Measurements from ENCODE around the gene NCS1.

The NCS1 gene

DNA sequence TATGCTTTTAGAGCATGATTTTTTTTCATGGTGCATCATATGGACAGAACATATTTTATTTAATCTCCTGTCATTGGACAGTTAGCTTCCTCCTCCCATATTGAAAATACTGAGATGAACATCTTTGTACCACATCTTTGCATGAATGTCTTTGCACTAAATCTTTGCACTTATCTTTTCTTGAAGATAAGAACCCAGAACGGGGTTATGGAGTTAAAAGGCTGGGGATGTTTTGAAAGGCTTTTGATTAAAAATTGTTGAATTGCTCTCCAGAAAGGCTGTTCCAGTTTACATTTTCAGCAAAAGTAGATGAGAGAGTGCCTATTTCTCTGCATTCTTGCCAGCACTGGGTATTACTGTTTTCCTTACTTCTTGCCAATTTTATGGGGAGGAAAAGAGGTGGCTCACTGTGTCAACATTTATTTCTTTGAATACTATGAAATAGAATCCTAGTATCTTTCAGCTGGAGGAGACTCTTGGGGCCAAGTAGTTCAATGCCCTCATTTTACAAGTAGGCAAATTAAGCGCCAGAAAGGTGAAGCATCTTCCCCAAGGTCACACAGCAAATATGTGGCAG, 7.2 kb downstream of the NCS1 start:
- Histone ChIP-seq H3K36me3 (ENCODE audit: insufficient read depth, low read depth, low read length) (no peaks in the 10 kb centered on the region), H3K9ac (ENCODE audit: low read depth, low read length) (no peak overlapping the region), H3K4me3 (ENCODE audit: low read length) (no peak overlapping the region), H3K27me3 (ENCODE audit: insufficient read depth, low read length) (no peaks in the 10 kb centered on the region), H3K27ac (ENCODE audit: low read length) (no peak overlapping the region), H3K9me3 (ENCODE audit: insufficient read depth, low read depth, low read length) (no peaks in the 10 kb centered on the region), H3K4me1 (ENCODE audit: insufficient read depth, low read length) (no peaks in the 10 kb centered on the region)

- Histone ChIP-seq H3K27ac (ENCODE audit: low read length) (no peak overlapping the region), H3K27me3 (ENCODE audit: insufficient read depth, low read length) (no peaks in the 10 kb centered on the region), H3K4me3 (ENCODE audit: low read length) (no peak overlapping the region), H3K9me3 (ENCODE audit: insufficient read depth, low read depth, low read length) (no peaks in the 10 kb centered on the region), H3K9ac (ENCODE audit: low read depth, low read length) (no peak overlapping the region), H3K36me3 (ENCODE audit: insufficient read depth, low read depth, low read length) (no peaks in the 10 kb centered on the region), H3K4me1 (ENCODE audit: insufficient read depth, low read length) (peaks cover 7% of the 10 kb centered on the region; the same call in 1 of the 2 replicates)
These were observed 8.3 kb downstream of the NCS1 start for GRCh38 chr9:130180516-130180915.

DNA sequence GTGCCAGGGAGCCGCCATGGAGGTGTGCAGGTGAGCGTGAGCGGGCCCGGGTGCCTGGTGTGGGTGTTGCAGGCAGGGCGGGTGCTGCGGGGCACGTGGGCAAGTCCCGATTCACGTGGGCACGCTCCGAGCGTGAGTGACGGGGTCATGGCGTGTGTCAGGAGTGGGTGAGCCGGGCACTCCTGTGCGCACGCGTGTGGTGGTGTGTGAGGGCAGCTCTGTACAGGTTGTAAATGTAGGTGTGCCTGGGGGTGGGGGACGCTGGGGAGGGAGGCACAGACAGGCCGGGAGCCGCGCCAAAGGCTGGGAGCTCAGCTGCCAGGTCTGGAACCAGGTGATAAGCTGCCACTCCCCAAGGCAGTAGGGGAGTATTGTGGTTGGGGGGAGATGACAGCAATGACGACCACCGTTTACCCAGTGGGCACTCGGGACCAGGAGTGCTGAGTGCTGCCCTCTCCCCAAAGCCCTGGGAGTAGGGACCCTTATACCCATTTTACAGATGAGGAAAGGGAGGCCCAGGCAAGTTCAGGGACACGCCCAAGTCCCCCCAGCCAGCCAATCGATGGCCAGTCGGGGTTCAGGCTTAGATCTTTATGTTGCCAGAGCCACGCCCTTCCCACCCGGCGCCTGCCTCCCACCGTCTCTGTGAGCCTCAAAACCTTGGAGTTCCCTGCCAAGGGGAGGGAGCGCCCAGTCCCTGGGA, 9.6 kb downstream of the NCS1 start:
- Histone ChIP-seq H3K9me3 (ENCODE audit: insufficient read depth, low read depth, low read length) (no peaks in the 10 kb centered on the region), H3K4me3 (ENCODE audit: low read length) (no peak overlapping the region), H3K27me3 (ENCODE audit: insufficient read depth, low read length) (no peaks in the 10 kb centered on the region), H3K4me1 (ENCODE audit: insufficient read depth, low read length) (peaks cover 12% of the 10 kb centered on the region; the same call in 1 of the 2 replicates), H3K27ac (ENCODE audit: low read length) (no peak overlapping the region), H3K9ac (ENCODE audit: low read depth, low read length) (no peak overlapping the region), H3K36me3 (ENCODE audit: insufficient read depth, low read depth, low read length) (no peaks in the 10 kb centered on the region)

DNA sequence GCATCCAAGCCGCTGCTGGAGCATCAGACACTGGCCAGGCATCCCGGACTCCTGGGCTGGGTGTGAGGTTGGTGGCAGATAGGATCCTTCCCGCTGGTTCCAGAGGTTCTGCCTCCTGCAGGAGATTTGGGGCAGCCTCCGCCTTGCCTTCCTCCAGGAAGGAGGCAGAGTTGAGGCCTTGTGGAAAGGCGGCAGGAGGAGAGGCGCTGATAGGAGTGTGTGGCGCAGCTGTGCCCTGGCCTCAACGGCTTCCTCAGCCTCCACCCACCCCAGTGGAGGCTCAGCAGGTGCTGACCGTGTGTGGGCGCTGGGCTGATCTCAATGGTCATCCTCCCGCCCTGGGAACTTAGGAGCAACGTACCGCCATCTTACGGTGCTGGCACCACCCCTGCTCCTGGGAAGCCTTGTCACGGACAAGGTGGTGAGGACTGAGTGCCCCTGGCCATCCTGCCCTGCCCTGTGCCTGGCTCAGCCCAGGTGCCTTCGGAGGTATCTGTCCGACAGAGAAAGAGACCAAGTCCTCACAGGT, 10.2 kb downstream of the NCS1 start:
- Histone ChIP-seq H3K36me3 (ENCODE audit: insufficient read depth, low read depth, low read length) (no peaks in the 10 kb centered on the region), H3K9ac (ENCODE audit: low read depth, low read length) (no peak overlapping the region), H3K27me3 (ENCODE audit: insufficient read depth, low read length) (no peaks in the 10 kb centered on the region), H3K4me1 (ENCODE audit: insufficient read depth, low read length) (peaks cover 13% of the 10 kb centered on the region; the same call in 1 of the 2 replicates), H3K9me3 (ENCODE audit: insufficient read depth, low read depth, low read length) (no peaks in the 10 kb centered on the region), H3K4me3 (ENCODE audit: low read length) (no peak overlapping the region), H3K27ac (ENCODE audit: low read length) (no peak overlapping the region)

GRCh38 chr9:130183133-130183762, 11.0 kb downstream of the NCS1 start:
- Histone ChIP-seq H3K9me3 (ENCODE audit: insufficient read depth, low read depth, low read length) (no peaks in the 10 kb centered on the region), H3K4me3 (ENCODE audit: low read length) (no peak overlapping the region), H3K27me3 (ENCODE audit: insufficient read depth, low read length) (no peaks in the 10 kb centered on the region), H3K27ac (ENCODE audit: low read length) (no peak overlapping the region), H3K36me3 (ENCODE audit: insufficient read depth, low read depth, low read length) (no peaks in the 10 kb centered on the region), H3K4me1 (ENCODE audit: insufficient read depth, low read length) (peaks cover 16% of the 10 kb centered on the region; the same call in 1 of the 2 replicates), H3K9ac (ENCODE audit: low read depth, low read length) (peak overlapping the region; percentile 41; the same call in 1 of the 2 replicates)

- H3K27ac ChIP-seq (ENCODE audit: low read length) = peak overlapping the region; percentile 74
- no peak overlapping the region for H3K4me3 ChIP-seq (ENCODE audit: low read length)
- peak overlapping the region; percentile 48; the same call in 1 of the 2 replicates for H3K9ac ChIP-seq (ENCODE audit: low read depth, low read length)
- no peaks in the 10 kb centered on the region for H3K27me3 ChIP-seq (ENCODE audit: insufficient read depth, low read length)
- H3K9me3 ChIP-seq (ENCODE audit: insufficient read depth, low read depth, low read length) = no peaks in the 10 kb centered on the region
- peaks cover 16% of the 10 kb centered on the region; the same call in 1 of the 2 replicates for H3K4me1 ChIP-seq (ENCODE audit: insufficient read depth, low read length)
- no peaks in the 10 kb centered on the region for H3K36me3 ChIP-seq (ENCODE audit: insufficient read depth, low read depth, low read length)
These were observed 12.8 kb downstream of the NCS1 start for GRCh38 chr9:130185017-130185416.

- Histone ChIP-seq H3K27me3 (ENCODE audit: insufficient read depth, low read length) (no peaks in the 10 kb centered on the region), H3K4me3 (ENCODE audit: low read length) (peak overlapping the region; percentile 18; the same call in 1 of the 2 replicates), H3K9ac (ENCODE audit: low read depth, low read length) (peak overlapping the region; percentile 48; the same call in 1 of the 2 replicates), H3K9me3 (ENCODE audit: insufficient read depth, low read depth, low read length) (no peaks in the 10 kb centered on the region), H3K27ac (ENCODE audit: low read length) (peak overlapping the region; percentile 74), H3K4me1 (ENCODE audit: insufficient read depth, low read length) (peaks cover 16% of the 10 kb centered on the region; the same call in 1 of the 2 replicates), H3K36me3 (ENCODE audit: insufficient read depth, low read depth, low read length) (no peaks in the 10 kb centered on the region)
These were observed 13.4 kb downstream of the NCS1 start for GRCh38 chr9:130185490-130186031.

DNA sequence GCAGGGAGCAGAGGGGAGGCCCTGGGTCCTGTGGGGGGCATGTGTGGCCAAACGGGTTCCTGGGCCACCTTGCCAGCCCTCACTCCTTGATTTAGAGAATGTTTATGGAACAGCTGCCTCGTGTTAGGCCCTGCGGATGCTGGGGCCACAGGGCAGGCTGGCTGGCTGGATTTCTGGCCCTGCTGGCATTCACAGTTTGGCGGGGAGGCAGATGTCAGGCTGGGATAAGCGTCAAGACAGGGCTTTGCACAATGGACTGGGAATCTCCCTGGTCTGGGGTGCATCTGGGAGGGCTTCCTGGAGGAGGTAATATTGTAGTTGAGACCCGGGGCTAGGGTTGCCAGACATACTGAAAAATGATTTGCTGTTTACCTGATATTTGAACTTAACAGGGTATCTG, 13.8 kb downstream of the NCS1 start:
- Histone ChIP-seq H3K4me3 (ENCODE audit: low read length) (no peak overlapping the region), H3K27me3 (ENCODE audit: insufficient read depth, low read length) (no peaks in the 10 kb centered on the region), H3K36me3 (ENCODE audit: insufficient read depth, low read depth, low read length) (no peaks in the 10 kb centered on the region), H3K27ac (ENCODE audit: low read length) (peak overlapping the region; percentile 74), H3K4me1 (ENCODE audit: insufficient read depth, low read length) (peaks cover 16% of the 10 kb centered on the region; the same call in 1 of the 2 replicates), H3K9ac (ENCODE audit: low read depth, low read length) (no peak overlapping the region; the same call in 1 of the 2 replicates), H3K9me3 (ENCODE audit: insufficient read depth, low read depth, low read length) (no peaks in the 10 kb centered on the region)

- peaks cover 16% of the 10 kb centered on the region; the same call in 1 of the 2 replicates for H3K4me1 ChIP-seq (ENCODE audit: insufficient read depth, low read length)
- no peaks in the 10 kb centered on the region for H3K36me3 ChIP-seq (ENCODE audit: insufficient read depth, low read depth, low read length)
- no peaks in the 10 kb centered on the region for H3K27me3 ChIP-seq (ENCODE audit: insufficient read depth, low read length)
- no peak overlapping the region for H3K4me3 ChIP-seq (ENCODE audit: low read length)
- H3K27ac ChIP-seq (ENCODE audit: low read length) = no peak overlapping the region
- H3K9me3 ChIP-seq (ENCODE audit: insufficient read depth, low read depth, low read length) = no peaks in the 10 kb centered on the region
- H3K9ac ChIP-seq (ENCODE audit: low read depth, low read length) = no peak overlapping the region
These were observed 14.8 kb downstream of the NCS1 start for GRCh38 chr9:130186839-130187522.

DNA sequence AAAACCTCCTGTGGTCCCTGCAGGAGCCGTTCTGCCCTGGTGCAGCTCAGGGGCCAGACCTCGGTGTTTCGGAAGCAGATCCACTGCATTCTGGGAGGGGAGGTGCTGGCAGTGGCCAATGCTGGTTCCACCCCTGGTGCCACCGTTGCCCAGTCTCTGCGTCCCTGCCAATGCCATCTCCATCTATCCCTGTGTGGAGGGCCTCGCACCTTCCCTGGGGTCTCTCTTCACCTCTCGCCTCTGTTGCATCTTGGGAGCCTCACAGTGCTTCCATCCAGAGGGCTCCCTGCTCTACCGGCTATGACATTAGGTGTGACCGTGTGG, 15.3 kb downstream of the NCS1 start:
- H3K9ac ChIP-seq (ENCODE audit: low read depth, low read length) = no peak overlapping the region
- H3K4me3 ChIP-seq (ENCODE audit: low read length) = no peak overlapping the region; the same call in 1 of the 2 replicates
- H3K4me1 ChIP-seq (ENCODE audit: insufficient read depth, low read length) = peaks cover 16% of the 10 kb centered on the region; the same call in 1 of the 2 replicates
- no peak overlapping the region for H3K27ac ChIP-seq (ENCODE audit: low read length)
- H3K27me3 ChIP-seq (ENCODE audit: insufficient read depth, low read length) = no peaks in the 10 kb centered on the region
- no peaks in the 10 kb centered on the region for H3K9me3 ChIP-seq (ENCODE audit: insufficient read depth, low read depth, low read length)
- H3K36me3 ChIP-seq (ENCODE audit: insufficient read depth, low read depth, low read length) = no peaks in the 10 kb centered on the region

DNA sequence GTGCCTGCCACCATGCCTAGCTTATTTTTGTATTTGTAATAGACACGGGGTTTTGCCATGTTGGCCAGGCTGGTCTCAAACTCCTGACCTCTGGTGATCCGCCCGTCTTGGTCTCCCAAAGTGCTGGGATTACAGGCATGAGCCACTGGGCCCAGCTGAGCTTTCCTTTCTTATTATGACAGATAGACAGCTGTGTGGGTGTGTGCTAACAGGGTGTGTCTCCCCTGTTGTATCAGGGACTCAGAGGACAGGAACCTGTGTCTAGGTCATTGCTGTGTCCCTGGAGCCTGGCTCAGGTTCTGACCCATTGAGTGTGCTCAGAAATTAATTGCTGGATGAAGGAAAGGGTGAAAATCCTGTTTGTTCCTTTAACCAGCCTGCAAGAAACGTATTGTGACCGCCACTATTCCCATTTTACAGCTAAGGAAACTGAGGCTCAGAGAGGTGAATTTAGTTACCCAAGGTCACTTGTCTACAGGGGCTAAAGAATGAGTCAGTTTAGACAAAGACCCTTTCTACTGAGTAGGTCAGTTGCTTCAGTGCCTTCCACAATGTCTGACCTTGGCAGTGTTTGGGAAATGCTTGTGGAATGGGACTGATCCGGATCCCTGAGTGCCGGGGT, 16.8 kb downstream of the NCS1 start:
- no peak overlapping the region for H3K9ac ChIP-seq (ENCODE audit: low read depth, low read length)
- peaks cover 20% of the 10 kb centered on the region; the same call in 1 of the 2 replicates for H3K4me1 ChIP-seq (ENCODE audit: insufficient read depth, low read length)
- no peaks in the 10 kb centered on the region for H3K9me3 ChIP-seq (ENCODE audit: insufficient read depth, low read depth, low read length)
- H3K27ac ChIP-seq (ENCODE audit: low read length) = no peak overlapping the region
- H3K36me3 ChIP-seq (ENCODE audit: insufficient read depth, low read depth, low read length) = no peaks in the 10 kb centered on the region
- H3K27me3 ChIP-seq (ENCODE audit: insufficient read depth, low read length) = no peaks in the 10 kb centered on the region
- no peak overlapping the region for H3K4me3 ChIP-seq (ENCODE audit: low read length)

Data from iPS-20b (cell line).